Measurements from ENCODE around the gene SUCLG2.

DNA sequence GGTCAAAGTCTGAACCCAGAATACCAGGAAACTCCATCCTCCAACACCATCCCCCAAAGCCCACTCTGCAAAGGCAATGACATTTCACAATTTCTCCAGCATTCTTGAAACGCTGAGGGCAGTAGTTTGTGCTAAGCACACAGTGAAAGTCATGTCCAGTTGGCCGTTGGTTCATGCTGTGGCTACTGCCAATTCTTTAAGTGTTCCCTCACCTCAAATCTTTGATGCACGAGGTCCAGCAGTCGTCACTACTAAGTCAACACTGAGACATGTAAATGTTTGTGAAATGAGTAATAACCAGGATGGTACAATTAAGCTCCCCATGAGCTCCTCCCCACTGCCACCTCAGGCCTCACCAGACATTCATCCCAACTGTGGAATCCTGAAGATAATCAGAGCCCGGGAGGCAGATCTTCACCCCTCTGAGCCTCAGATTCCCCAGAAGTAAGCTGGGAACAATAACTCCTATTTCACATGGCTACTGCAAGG lies 7.0 kb downstream of the SUCLG2 start:
- TF ChIP-seq, protein P1, sequence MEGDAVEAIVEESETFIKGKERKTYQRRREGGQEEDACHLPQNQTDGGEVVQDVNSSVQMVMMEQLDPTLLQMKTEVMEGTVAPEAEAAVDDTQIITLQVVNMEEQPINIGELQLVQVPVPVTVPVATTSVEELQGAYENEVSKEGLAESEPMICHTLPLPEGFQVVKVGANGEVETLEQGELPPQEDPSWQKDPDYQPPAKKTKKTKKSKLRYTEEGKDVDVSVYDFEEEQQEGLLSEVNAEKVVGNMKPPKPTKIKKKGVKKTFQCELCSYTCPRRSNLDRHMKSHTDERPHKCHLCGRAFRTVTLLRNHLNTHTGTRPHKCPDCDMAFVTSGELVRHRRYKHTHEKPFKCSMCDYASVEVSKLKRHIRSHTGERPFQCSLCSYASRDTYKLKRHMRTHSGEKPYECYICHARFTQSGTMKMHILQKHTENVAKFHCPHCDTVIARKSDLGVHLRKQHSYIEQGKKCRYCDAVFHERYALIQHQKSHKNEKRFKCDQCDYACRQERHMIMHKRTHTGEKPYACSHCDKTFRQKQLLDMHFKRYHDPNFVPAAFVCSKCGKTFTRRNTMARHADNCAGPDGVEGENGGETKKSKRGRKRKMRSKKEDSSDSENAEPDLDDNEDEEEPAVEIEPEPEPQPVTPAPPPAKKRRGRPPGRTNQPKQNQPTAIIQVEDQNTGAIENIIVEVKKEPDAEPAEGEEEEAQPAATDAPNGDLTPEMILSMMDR (IDR thresholded peaks at IDR 0.05; ENCODE audit: insufficient read depth, low read depth, low read length) = no peak
- no peak for TF ChIP-seq EZH2 (IDR thresholded peaks at IDR 0.05; ENCODE audit: insufficient read depth, low read length)
